HFFc6 (cell line): ENCODE data around the gene MBD5. TPM values are rescaled to one million over a fixed set of nuclear protein-coding genes. Genes with fewer than 3 reads are reported as not detected.

Source experiments
- DNase-seq: peaks from one replicate; pipeline ENCODE4 v3.0.0-alpha.2; 2018
- H3K27ac Mint-ChIP-seq: 2 replicates; pipeline ENCODE4 v1.8.0; 2020; ENCODE audit warnings: mild to moderate bottlenecking, mixed read lengths
- H3K27me3 Mint-ChIP-seq: 2 replicates; pipeline ENCODE4 v1.8.0; 2021; ENCODE audit warnings: mild to moderate bottlenecking, moderate library complexity, mixed read lengths; ENCODE audit not compliant: insufficient read depth
- H3K36me3 Mint-ChIP-seq: 2 replicates; pipeline ENCODE4 v1.8.0; 2021; ENCODE audit warnings: low read depth, mixed read lengths
- H3K4me1 Mint-ChIP-seq: 2 replicates; pipeline ENCODE4 v1.8.0; 2020; ENCODE audit warnings: low read depth, mixed read lengths
- H3K4me3 Mint-ChIP-seq: 2 replicates; pipeline ENCODE4 v1.8.0; 2020; ENCODE audit warnings: mild to moderate bottlenecking, moderate library complexity, mixed read lengths
- H3K9me3 Mint-ChIP-seq: 2 replicates; pipeline ENCODE4 v1.8.0; 2020; ENCODE audit warnings: mild to moderate bottlenecking, mixed read lengths
- total RNA-seq, 6 experiments: library from RNA; stranded (reverse); fragmentation: NEBNext Ultra II Directional; extraction: Animal tissue kit (Norgen Biotek cat#: 25700); gene quantifications; 2 replicates in 1 of 6; 3 replicates in 5 of 6; pipeline ENCODE4 v1.2.3, GENCODE V29; 2021
- TF ChIP-seq, protein P1 (sequence below): fragments of 200-600 bp; sonication (generic); IDR thresholded peaks from 2 replicates; pipeline ENCODE4 v1.5.0; 2021; ENCODE audit warnings: antibody characterized with exemption, mild to moderate bottlenecking

The MBD5 gene
- total RNA-seq, 6 experiments from 2014 or later, result 29.1 to 41.0 (median 35.0) TPM

DNA sequence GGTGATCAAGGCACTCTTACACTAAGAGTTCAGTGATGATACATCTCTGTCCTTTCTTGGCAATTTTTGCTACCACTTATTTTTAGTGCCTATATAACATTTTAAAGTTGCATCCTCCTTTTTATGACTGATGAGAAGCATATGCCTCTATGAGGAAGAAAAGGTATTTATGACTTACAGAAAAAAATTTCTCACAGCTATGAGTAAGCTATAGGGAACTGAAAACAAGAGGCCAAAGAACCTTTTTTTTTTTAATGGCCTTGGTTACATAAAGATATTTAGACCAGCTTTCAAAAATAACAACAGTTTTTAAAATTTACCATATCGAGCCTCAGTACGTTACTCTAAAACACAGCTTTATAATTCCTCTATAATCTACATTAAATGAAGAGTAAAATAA, 21.3 kb downstream of the MBD5 start:
- Mint-ChIP-seq H3K9me3 (no peaks in the 10 kb centered on the region), H3K27me3 (no peaks in the 10 kb centered on the region), H3K27ac (peak overlapping the region; percentile 44; the same call in 1 of the 2 replicates), H3K4me3 (no peak overlapping the region), H3K4me1 (peaks cover 26% of the 10 kb centered on the region), H3K36me3 (0 out of 2 replicates have a peak, but pooled peaks cover 5% of the 10 kb centered on the region)
- TF ChIP-seq, protein P1, sequence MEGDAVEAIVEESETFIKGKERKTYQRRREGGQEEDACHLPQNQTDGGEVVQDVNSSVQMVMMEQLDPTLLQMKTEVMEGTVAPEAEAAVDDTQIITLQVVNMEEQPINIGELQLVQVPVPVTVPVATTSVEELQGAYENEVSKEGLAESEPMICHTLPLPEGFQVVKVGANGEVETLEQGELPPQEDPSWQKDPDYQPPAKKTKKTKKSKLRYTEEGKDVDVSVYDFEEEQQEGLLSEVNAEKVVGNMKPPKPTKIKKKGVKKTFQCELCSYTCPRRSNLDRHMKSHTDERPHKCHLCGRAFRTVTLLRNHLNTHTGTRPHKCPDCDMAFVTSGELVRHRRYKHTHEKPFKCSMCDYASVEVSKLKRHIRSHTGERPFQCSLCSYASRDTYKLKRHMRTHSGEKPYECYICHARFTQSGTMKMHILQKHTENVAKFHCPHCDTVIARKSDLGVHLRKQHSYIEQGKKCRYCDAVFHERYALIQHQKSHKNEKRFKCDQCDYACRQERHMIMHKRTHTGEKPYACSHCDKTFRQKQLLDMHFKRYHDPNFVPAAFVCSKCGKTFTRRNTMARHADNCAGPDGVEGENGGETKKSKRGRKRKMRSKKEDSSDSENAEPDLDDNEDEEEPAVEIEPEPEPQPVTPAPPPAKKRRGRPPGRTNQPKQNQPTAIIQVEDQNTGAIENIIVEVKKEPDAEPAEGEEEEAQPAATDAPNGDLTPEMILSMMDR, result no peak
- DNase-seq, result peak; percentile 10

DNA sequence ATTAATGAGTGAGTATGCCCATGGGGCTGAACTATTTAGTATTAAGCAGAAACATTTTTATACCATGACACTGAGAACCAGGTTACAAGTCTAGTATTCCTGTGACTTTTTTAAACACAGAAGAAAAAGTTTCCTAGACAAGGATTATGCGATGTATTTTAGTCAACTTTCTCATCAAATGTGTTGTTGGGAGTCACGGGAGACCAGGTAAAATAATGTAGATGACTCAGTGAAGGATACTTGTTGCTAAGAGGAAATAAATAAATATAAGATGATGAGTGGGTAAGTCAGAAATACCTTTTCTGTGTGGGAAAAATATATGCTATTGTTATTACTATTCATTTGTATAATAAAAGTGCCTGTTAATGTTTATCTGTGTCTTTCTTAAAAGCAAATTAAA, 23.4 kb downstream of the MBD5 start:
- H3K27ac Mint-ChIP-seq, result no peak overlapping the region
- H3K4me1 Mint-ChIP-seq, result peaks cover 27% of the 10 kb centered on the region
- TF ChIP-seq, protein P1, result no peak
- H3K9me3 Mint-ChIP-seq, result no peaks in the 10 kb centered on the region
- no peak overlapping the region for H3K4me3 Mint-ChIP-seq
- 0 out of 2 replicates have a peak, but pooled peaks cover 5% of the 10 kb centered on the region for H3K36me3 Mint-ChIP-seq
- no peak for DNase-seq
- no peaks in the 10 kb centered on the region for H3K27me3 Mint-ChIP-seq

DNA sequence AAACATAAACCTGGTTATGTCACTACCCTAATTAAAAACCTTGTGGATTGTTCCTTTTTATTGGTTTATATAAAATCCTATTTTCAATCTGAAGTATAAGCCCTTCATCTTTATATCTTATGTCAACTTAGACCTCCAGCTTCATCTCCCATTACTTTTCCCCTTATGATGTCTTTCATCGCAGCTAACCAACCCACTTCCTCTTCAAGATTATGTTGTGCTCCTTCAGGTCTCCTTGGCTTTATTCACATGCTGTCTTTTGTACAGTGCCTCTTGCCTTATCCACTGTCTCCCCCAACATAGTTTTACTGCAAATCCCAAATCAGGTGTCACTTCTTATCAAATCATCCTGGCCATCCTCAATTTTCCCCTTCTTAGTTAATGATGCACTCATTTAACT, 25.9 kb downstream of the MBD5 start:
- Mint-ChIP-seq H3K27me3 (no peaks in the 10 kb centered on the region), H3K9me3 (no peaks in the 10 kb centered on the region), H3K4me3 (no peak overlapping the region), H3K27ac (no peak overlapping the region), H3K4me1 (peaks cover 16% of the 10 kb centered on the region), H3K36me3 (no peaks in the 10 kb centered on the region)
- TF ChIP-seq, protein P1, result no peak
- DNase-seq, result no peak

DNA sequence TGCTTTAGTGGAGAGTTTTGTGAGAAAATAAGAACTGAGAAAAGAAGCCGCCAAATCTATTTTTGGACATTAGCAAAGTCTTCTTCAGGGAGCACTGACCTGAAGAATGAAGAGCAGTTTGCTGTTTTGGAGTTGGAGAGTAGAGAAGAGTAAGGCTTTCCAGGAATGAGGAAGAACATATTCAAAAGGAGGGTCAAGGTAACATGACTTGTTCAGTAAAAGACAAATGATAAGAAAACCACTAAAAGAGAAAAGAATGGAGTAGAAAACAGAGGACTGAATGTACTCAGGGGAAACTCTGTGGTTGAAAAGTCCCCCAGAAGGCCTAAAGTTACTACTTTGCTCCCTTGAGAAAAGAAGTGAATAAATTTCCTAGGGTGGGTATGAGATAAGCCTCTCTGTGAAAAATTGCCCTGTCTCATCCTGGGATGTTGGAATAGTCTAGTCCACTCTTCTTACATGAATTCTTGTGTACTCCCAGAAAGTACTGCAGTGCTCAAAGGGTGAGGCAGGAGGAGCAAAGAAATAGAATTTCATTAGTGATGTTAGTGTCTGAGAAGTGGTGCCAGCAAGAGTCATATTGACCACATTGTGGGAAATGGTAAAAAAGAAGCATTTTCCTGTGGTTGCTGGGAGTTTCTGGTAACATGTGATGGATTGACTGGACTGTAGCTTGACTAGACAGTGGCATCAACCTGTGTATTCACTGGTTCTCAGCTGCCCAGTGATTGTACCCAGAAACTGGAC, 27.8 kb downstream of the MBD5 start:
- TF ChIP-seq, protein P1, result no peak
- no peak overlapping the region for H3K27ac Mint-ChIP-seq
- peaks cover 6% of the 10 kb centered on the region; the same call in 1 of the 2 replicates for H3K36me3 Mint-ChIP-seq
- no peaks in the 10 kb centered on the region for H3K27me3 Mint-ChIP-seq
- no peak for DNase-seq
- peaks cover 4% of the 10 kb centered on the region; the same call in 1 of the 2 replicates for H3K9me3 Mint-ChIP-seq
- peaks cover 9% of the 10 kb centered on the region for H3K4me1 Mint-ChIP-seq
- H3K4me3 Mint-ChIP-seq, result no peak overlapping the region

DNA sequence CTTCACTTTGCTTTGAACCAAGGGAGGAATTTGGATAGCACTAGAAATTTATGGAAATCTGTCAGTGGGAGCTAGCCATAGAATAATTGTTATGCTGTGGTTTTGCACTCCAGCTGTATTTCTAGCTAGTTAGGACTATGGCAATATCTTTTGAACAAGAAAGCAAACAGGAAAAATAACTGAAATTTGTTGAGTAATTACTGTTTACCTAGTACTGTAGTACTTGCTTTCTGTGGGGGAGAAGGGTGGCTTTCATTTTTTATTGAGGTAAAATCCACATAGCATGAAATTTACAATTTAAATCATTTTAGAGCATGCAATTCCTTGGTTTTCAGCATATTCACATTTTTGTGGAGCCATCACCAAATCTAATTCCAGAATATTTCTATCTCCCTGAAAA, 28.4 kb downstream of the MBD5 start:
- TF ChIP-seq, protein P1, result no peak
- Mint-ChIP-seq H3K36me3 (peaks cover 6% of the 10 kb centered on the region; the same call in 1 of the 2 replicates), H3K4me1 (peaks cover 9% of the 10 kb centered on the region), H3K27ac (no peak overlapping the region), H3K4me3 (no peak overlapping the region), H3K27me3 (no peaks in the 10 kb centered on the region), H3K9me3 (peaks cover 4% of the 10 kb centered on the region; the same call in 1 of the 2 replicates)
- no peak for DNase-seq
